Endometrial microvascular endothelial cells (primary cell): Measurements from ENCODE around the gene CA10. TPM values are rescaled to one million over a fixed set of nuclear protein-coding genes. Genes with fewer than 3 reads are reported as not detected.

Experiments
- in situ Hi-C: cut with HindIII; loops from 2 replicates; pipeline ENCODE4 v1.10.0; 2017; ENCODE audit warnings: low sequenced_read_pairs, low pct_unique_long_range_greater_than_20kb; ENCODE audit errors: inconsistent ontology term
- total RNA-seq: library from RNA; depleted of rRNA; stranded (reverse); fragments of >200 nt; gene quantifications from one replicate; pipeline ENCODE4 v1.2.3, GENCODE V29; 2015; ENCODE audit errors: inconsistent ontology term

CA10 gene
- total RNA-seq, 1 donor from 2014 or later: not detected

DNA sequence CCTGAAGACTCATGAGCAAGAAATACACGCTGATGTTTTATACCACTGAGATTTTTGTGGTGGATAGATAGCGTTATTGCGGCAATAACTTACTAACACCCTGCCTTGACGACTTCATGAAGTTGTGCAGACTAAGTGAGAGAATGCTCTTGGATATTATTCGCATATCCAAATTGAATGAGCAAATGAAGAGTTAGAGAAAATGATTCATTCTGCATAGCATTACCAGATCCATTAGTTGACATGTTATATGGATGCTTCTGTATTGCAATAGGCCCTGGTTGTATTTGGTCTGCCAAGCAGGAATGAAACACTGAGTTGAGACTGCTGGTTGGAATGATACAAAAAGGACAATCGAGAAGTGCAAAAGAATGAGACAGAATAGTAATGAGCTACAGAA is 247.3 kb downstream of the CA10 start:
- in situ Hi-C loops: no loop called here

- in situ Hi-C loops: no loop called here
Measured at GRCh38 chr17:51909971-51910370, 248.5 kb downstream of the CA10 start.

DNA sequence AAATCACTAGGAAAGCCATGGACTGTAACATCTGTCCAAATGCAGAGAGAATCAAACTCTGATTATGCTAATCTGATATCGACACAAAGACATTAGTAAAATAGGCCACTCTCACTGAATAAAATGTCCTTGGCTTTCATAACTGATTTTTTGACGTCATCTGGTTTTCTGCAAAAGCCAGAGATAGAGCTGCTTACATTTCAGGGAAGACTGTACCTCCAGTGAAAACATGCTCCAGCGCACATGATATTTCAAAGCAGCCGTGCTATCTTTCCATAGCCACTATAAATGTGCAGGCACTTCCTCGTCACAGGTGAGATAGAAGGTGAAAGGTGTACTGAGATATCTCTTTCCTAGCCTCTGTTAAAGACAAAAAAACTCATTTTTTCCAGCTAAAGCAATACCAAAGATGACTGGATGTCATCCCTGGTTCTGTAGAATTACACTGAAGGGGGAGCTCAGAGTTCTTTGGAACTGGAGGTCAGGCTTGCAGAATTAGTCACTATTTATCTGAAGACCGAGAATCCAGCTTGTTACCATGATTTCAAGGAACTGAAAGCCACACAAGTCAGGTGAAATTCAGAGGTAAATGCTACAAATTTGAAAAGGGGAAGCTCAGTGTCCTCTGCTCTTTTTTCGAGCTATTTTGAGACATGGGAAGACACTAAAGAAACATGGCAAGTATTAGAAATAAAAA is 249.5 kb downstream of the CA10 start:
- in situ Hi-C loops: no loop called here

- in situ Hi-C loops: no loop called here
Measured at GRCh38 chr17:51907041-51907440, 251.5 kb downstream of the CA10 start.

GRCh38 chr17:51904379-51904778 is 254.1 kb downstream of the CA10 start:
- in situ Hi-C loops: no loop called here

GRCh38 chr17:51901242-51901641 is 257.3 kb downstream of the CA10 start:
- in situ Hi-C loops: no loop called here

DNA sequence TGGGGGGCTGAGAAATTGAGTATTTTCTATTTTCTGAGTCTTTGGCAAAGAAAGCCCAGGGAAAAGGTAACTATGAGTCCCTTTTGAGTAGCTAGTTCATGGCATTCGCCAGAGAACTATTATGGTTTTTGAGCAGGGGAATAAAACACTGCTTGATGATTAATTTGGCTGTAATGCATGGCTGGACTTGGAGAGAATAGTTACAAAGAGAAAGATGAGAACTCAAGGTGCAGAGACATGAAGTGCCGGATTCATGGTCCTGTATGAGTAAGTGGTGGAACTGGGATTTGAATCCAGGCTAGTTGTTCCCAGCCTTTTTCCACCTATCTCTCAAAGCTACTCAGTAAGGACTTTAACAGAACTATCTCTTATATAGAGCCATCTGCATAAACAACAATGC is 266.6 kb downstream of the CA10 start:
- in situ Hi-C loops: no loop called here

- in situ Hi-C loops: no loop called here
Measured at GRCh38 chr17:51890710-51891109, 267.8 kb downstream of the CA10 start.

- in situ Hi-C loops: no loop called here
Measured at GRCh38 chr17:51888816-51889215, 269.7 kb downstream of the CA10 start.

- in situ Hi-C loops: no loop called here
Measured at GRCh38 chr17:51876986-51877385, 281.5 kb downstream of the CA10 start.

DNA sequence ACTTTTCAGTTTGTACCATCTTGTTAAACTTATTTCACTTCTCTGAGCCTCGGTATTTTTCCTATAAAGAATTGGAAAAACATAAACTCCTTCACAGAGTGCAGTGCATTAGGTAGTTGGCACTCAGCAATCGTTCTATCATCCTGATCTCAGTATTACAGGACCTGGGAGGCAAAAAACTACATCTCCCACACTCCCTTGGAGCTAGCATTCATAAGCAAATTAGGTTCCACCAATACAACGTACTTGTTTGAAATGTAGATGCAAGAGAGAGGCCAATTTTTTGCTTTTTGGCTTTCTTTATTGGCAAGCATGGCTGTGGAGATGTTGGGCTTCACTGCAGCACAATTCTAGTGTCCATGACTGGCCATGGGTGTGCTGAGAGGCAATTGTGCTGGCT is 285.2 kb downstream of the CA10 start:
- in situ Hi-C loops: no loop called here

DNA sequence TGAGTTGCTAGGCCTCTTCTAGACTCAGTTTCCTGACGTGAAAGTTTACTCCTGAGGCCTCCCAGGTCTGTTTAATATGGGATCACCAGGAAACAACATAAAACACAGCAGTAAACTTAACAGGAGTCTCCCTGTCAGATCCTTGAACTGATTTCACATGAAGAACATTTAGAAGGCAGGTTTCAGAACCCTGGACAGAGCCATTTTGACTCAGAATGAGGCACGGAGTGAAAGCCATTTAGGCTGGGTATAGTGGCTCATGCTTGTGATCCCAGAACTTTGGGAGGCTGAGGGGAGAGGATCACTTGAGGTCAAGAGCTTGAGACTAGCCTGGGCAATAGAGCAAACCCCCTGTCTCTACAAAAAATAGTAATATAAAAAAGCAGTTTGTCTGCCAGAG is 289.1 kb downstream of the CA10 start:
- in situ Hi-C loops: no loop called here

DNA sequence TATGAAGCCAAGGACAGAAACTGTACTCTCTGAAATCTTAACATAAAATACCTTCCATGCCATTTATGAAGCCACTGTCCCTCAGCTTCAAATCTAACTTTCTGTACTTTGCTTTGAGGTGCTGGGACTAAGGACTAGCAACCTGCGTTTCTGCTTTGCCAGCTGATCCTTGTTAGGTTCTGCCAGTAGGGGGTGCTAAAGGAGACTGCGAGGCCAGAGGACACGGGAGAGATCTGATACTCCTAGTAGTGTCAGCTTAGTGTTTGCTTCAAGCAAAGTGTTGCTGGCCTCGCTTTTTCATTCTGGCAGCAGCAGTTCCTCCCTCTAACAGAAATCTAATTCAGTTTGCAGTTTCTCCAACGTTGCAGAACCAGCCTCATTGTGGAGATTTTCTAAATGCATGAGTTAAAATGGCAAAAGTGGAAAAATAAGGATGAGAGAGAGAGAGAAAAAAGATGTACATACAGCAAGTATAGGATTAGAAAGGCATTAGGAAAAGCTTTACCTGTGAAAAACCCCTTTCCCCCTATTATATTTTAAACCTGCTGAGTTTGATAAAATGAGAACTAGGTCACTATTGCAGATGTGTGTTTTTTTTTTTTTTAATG is 297.5 kb downstream of the CA10 start:
- in situ Hi-C loops: no loop called here

GRCh38 chr17:51857052-51857597 is 301.4 kb downstream of the CA10 start:
- in situ Hi-C loops: no loop called here

DNA sequence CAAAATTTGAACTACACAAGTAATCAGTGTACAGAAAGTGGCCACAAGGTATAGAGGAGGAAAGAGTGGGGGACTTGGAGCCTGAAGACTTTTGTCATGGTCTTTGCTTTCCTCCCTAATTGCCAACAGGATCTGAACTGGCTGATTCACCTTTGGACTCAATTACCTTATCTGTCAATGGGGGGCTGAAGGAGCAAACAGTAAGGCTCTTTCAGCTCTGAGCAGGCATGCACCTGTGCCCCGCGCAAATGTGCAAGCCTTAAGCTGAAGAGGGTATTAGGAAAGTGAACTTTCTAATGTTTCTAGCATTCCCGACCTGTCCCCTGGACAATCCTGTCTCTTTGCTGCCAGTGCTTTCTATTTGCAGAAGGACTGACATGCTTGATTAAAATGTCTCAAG is 302.7 kb downstream of the CA10 start:
- in situ Hi-C loops: no loop called here

- in situ Hi-C loops: no loop called here
Measured at GRCh38 chr17:51853857-51854256, 304.7 kb downstream of the CA10 start.

GRCh38 chr17:51852603-51853002 is 305.9 kb downstream of the CA10 start:
- in situ Hi-C loops: no loop called here

DNA sequence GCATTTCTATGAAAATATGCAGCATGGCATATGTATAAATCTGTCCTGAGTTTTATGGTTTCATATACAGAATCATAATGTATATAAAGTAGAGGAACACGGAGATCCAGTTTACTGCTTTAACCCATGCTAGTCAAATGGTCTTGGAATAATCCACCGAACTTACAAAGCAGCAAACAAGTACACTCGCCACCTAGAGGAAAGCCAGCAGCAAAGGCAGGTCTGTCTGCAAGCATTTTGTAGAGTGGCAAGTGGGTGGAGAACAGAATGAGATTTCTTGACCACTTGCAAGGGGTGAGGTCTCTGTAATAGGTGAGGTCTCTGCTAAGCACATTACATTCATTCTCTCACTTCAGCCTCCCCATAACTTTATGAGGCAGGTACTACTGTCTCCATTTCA is 308.3 kb downstream of the CA10 start:
- in situ Hi-C loops: no loop called here

GRCh38 chr17:51848451-51848850 is 310.1 kb downstream of the CA10 start:
- in situ Hi-C loops: no loop called here

- in situ Hi-C loops: no loop called here
Measured at GRCh38 chr17:51846566-51846965, 311.9 kb downstream of the CA10 start.

DNA sequence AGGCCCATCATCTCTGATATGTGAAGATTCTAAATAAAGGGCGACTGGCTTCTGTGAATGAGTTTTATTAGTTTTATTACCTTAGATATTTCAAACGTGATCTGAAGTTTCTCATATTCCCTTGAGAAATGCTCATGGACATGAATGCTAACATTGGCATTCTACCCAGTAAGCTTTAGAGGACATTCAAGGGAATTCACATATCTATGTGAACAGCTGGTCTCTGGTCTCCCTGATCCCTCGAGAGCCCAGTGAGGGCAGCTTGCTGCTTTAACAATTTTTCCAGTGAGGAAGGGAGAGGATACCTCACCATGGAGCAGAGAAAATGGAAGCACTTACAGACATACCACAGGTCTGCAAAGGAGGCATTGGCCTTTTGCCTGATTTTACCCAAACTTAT is 312.7 kb downstream of the CA10 start:
- in situ Hi-C loops: no loop called here
